HCT116 (cell line): ENCODE data around the gene MLPH. TPM values are rescaled to one million over a fixed set of nuclear protein-coding genes. Genes with fewer than 3 reads are reported as not detected.

ENCODE experiments used
- ATAC-seq: fragments of 200-7000 bp; cut with Tn5 transposase; 2 replicates; pipeline ENCODE4 v1.9.1; 2020; ENCODE audit warnings: mild to moderate bottlenecking, moderate library complexity
- BruUV-seq: library from RNA; stranded (reverse); fragments of 400-500 nt; replicated peaks from 2 replicates; lab custom pipeline; 2021; lab: Mats Ljungman, UMichigan
- CTCF ChIA-PET: fragments of 300-600 bp; sonication (Branson Sonifier 250); formaldehyde crosslinking; loops from one replicate; lab custom pipeline; 2021; ENCODE audit warnings: antibody characterized with exemption; lab: Charles Lee
- POLR2A ChIA-PET: fragments of 300-600, 350-600 bp; sonication (Branson Sonifier 250); formaldehyde crosslinking; loops from one replicate; lab custom pipeline; 2021; ENCODE audit warnings: antibody characterized with exemption; lab: Charles Lee
- RAD21 ChIA-PET, 2 experiments: fragments of 300-600 bp; sonication (Branson Sonifier 250); formaldehyde crosslinking; loops; one replicate each; lab custom pipeline; 2023; ENCODE audit warnings: low total read pairs in 2 of 2; ENCODE audit not compliant: uncharacterized antibody in 2 of 2, unreplicated experiment in 2 of 2, low non-redundant PET in 1 of 2; lab: Charles Lee
- DNase-seq: peaks from one replicate; pipeline ENCODE4 v3.0.0-alpha.2; 2010; ENCODE audit warnings: low read depth, low spot score
- H2AFZ ChIP-seq: fragments of 200-600 bp; shearing (Covaris generic), sonication (generic); 2 replicates; pipeline ENCODE4 v1.6.1; 2017; ENCODE audit warnings: low read depth, mixed run types, mixed read lengths, antibody characterized with exemption, low read length; ENCODE audit not compliant: poor library complexity, severe bottlenecking
- H3K27ac ChIP-seq: 2 replicates; pipeline ENCODE4 v1.5.1; 2012; ENCODE audit warnings: low read depth, low read length
- H3K27me3 ChIP-seq: fragments of 200-600 bp; sonication (generic); 2 replicates; pipeline ENCODE4 v1.6.1; 2016; ENCODE audit warnings: mixed run types, low read length, mixed read lengths; ENCODE audit not compliant: insufficient read depth
- H3K36me3 ChIP-seq, 2 experiments: fragments of 200-500 bp in 1 of 2; fragments of 200-600 bp in 1 of 2; sonication (Bioruptor generic) in 1 of 2; sonication (generic) in 1 of 2; 2 replicates each; pipeline versions ENCODE4 v1.5.1 to v1.6.1; 2014 to 2016; ENCODE audit warnings: low read length in 2 of 2, inconsistent platforms in 1 of 2, mixed read lengths in 1 of 2, mixed run types in 1 of 2; ENCODE audit not compliant: insufficient read depth in 2 of 2, control insufficient read depth in 1 of 2
- H3K4me1 ChIP-seq, 2 experiments: fragments of 200-600 bp in 1 of 2; sonication (generic) in 1 of 2; 2 replicates each; pipeline versions ENCODE4 v1.5.1 to v1.6.1; 2012 to 2017; ENCODE audit warnings: low read length in 2 of 2, inconsistent platforms in 1 of 2, mild to moderate bottlenecking in 1 of 2, mixed read lengths in 1 of 2, mixed run types in 1 of 2, moderate library complexity in 1 of 2; ENCODE audit not compliant: insufficient read depth in 2 of 2, control insufficient read depth in 1 of 2
- H3K4me2 ChIP-seq: fragments of 200-600 bp; sonication (generic); 2 replicates; pipeline ENCODE4 v1.6.1; 2017; ENCODE audit warnings: mixed run types, low read length, mixed read lengths
- H3K4me3 ChIP-seq, 2 experiments: fragments of 200-600 bp in 1 of 2; sonication (generic) in 1 of 2; replicated peaks in 1 of 2; 2 replicates each; pipeline ENCODE4 v1.5.1; 2011 to 2016; ENCODE audit warnings: low read length in 2 of 2, control low read depth in 1 of 2, low read depth in 1 of 2, mild to moderate bottlenecking in 1 of 2, mixed read lengths in 1 of 2, mixed run types in 1 of 2
- H3K79me2 ChIP-seq: fragments of 200-600 bp; sonication (generic); 2 replicates; pipeline ENCODE4 v1.6.1; 2017; ENCODE audit warnings: mild to moderate bottlenecking, mixed run types, low read length, moderate library complexity, mixed read lengths; ENCODE audit not compliant: insufficient read depth
- H3K9ac ChIP-seq: fragments of 200-600 bp; sonication (generic); 2 replicates; pipeline ENCODE4 v1.6.1; 2016; ENCODE audit warnings: low read length, mixed read lengths
- H3K9me2 ChIP-seq: fragments of 200-600 bp; sonication (generic), shearing (Covaris generic); 2 replicates; pipeline ENCODE4 v1.6.1; 2017; ENCODE audit warnings: mixed run types, mild to moderate bottlenecking, moderate library complexity; ENCODE audit not compliant: insufficient read depth
- H3K9me3 ChIP-seq, 2 experiments: fragments of 200-500 bp in 1 of 2; fragments of 200-600 bp in 1 of 2; sonication (Bioruptor generic) in 1 of 2; sonication (generic) in 1 of 2; 2 replicates each; pipeline ENCODE4 v1.6.1; 2014 to 2017; ENCODE audit warnings: low read length in 2 of 2, mixed read lengths in 2 of 2, inconsistent platforms in 1 of 2, low read depth in 1 of 2, mild to moderate bottlenecking in 1 of 2, mixed run types in 1 of 2, moderate library complexity in 1 of 2; ENCODE audit not compliant: control insufficient read depth in 1 of 2, insufficient read depth in 1 of 2
- H4K20me1 ChIP-seq: fragments of 200-600 bp; sonication (generic), shearing (Covaris generic); 2 replicates; pipeline ENCODE4 v1.6.1; 2017; ENCODE audit warnings: mixed run types, mild to moderate bottlenecking, moderate library complexity; ENCODE audit not compliant: insufficient read depth
- ATF3 ChIP-seq: IDR thresholded peaks from 2 replicates; pipeline ENCODE4 v1.6.1; 2012
- CEBPB ChIP-seq: IDR thresholded peaks from 2 replicates; pipeline ENCODE4 v1.6.1; 2012; ENCODE audit warnings: low read depth
- EZH2phosphoT487 ChIP-seq: fragments of 200-600 bp; IDR thresholded peaks from 2 replicates; pipeline ENCODE4 v1.6.1; 2018; ENCODE audit warnings: antibody characterized with exemption, borderline replicate concordance
- FOSL1 ChIP-seq: IDR thresholded peaks from 2 replicates; pipeline ENCODE4 v1.6.1; 2012; ENCODE audit warnings: low read depth
- MAX ChIP-seq: IDR thresholded peaks from 2 replicates; pipeline ENCODE4 v1.6.1; 2012
- POLR2A ChIP-seq: IDR thresholded peaks from 2 replicates; pipeline ENCODE4 v1.7.0; 2011; ENCODE audit warnings: borderline replicate concordance; ENCODE audit not compliant: insufficient read depth, insufficient read length; ENCODE audit errors: extremely low read depth
- SRF ChIP-seq: IDR thresholded peaks from 2 replicates; pipeline ENCODE4 v1.6.1; 2012; ENCODE audit warnings: low read depth
- YY1 ChIP-seq: IDR thresholded peaks from 2 replicates; pipeline ENCODE4 v1.6.1; 2011; ENCODE audit warnings: low read length, low read depth, moderate library complexity, mild to moderate bottlenecking; ENCODE audit not compliant: insufficient replicate concordance; ENCODE audit errors: extremely low read depth
- ZFX ChIP-seq: fragments of 450-650 bp; IDR thresholded peaks from 2 replicates; pipeline ENCODE4 v1.6.1; 2017
- ZNF274 ChIP-seq: fragments of 200-500 bp; sonication (Bioruptor generic); IDR thresholded peaks from 2 replicates; pipeline ENCODE4 v1.6.1; 2014; ENCODE audit warnings: mild to moderate bottlenecking, low read depth, low read length, inconsistent platforms
- intact Hi-C: fragments of 100-400 bp; cut with micrococcal nuclease; formaldehyde crosslinking; loops from 2 replicates; pipeline ENCODE4 v1.10.0; 2022
- total RNA-seq: library from RNA; stranded (reverse); gene quantifications from one replicate; pipeline ENCODE4 v1.2.1, GENCODE V29; 2021; ENCODE audit not compliant: unreplicated experiment
- TF ChIP-seq, protein P1 (sequence below), 3 experiments: fragments of 200-600 bp in 1 of 3; sonication (generic) in 1 of 3; IDR thresholded peaks in 2 of 3; conservative IDR thresholded peaks in 1 of 3; 2 replicates each; pipeline ENCODE4 v1.5.1; 2012 to 2017; ENCODE audit warnings: low read depth in 2 of 3, low read length in 2 of 3, antibody characterized with exemption in 1 of 3, borderline replicate concordance in 1 of 3, control low read depth in 1 of 3, mild to moderate bottlenecking in 1 of 3, mixed read lengths in 1 of 3, mixed run types in 1 of 3, moderate library complexity in 1 of 3; ENCODE audit not compliant: insufficient read depth in 1 of 3

The MLPH gene
- total RNA-seq, 1 experiment from 2014 or later = 81.4 TPM

DNA sequence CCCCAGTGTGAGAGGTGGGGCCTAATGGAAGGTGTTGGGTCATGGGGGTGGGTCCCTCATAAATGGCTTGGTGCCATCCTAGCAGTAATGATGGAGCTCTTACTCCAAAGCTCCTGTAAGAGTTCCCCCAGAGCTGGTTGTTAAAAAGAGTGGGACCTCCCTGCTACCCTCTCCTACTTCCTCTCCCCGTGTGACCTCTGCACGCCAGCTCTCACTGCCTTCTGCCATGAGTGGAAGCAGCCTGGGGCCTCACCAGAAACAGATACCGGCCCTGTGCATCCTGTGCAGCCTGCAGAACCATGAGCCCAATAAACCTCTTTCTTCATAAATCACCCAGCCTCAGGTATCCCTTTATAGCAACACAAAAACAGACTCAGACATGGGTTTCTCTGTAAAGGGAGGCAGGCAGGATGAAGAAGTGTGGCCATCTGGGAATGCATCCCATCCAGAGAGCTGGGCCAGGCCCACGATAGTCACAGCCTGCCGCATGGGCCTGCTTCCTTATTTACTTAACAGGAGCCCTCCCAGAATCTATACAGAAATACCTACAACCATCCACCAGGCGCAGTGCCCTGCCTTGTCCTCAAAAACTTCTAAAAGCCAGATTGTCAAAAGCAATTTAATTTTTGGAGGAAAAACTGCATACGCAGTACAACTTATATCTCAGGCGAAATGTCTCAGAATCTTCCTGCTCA is 86.8 kb downstream of the MLPH start:
- no peak for TF ChIP-seq SRF
- TF ChIP-seq ZNF274 = no peak
- no peak for TF ChIP-seq EZH2phosphoT487
- no peak for TF ChIP-seq CEBPB
- no peak for TF ChIP-seq MAX
- no peak for TF ChIP-seq YY1
- TF ChIP-seq POLR2A = no peak
- no peak for TF ChIP-seq ZFX
- TF ChIP-seq ATF3 = no peak
- TF ChIP-seq FOSL1 = no peak
- TF ChIP-seq, protein P1, sequence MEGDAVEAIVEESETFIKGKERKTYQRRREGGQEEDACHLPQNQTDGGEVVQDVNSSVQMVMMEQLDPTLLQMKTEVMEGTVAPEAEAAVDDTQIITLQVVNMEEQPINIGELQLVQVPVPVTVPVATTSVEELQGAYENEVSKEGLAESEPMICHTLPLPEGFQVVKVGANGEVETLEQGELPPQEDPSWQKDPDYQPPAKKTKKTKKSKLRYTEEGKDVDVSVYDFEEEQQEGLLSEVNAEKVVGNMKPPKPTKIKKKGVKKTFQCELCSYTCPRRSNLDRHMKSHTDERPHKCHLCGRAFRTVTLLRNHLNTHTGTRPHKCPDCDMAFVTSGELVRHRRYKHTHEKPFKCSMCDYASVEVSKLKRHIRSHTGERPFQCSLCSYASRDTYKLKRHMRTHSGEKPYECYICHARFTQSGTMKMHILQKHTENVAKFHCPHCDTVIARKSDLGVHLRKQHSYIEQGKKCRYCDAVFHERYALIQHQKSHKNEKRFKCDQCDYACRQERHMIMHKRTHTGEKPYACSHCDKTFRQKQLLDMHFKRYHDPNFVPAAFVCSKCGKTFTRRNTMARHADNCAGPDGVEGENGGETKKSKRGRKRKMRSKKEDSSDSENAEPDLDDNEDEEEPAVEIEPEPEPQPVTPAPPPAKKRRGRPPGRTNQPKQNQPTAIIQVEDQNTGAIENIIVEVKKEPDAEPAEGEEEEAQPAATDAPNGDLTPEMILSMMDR (IDR thresholded peaks at IDR 0.05 in 2 of 3, conservative IDR thresholded peaks at IDR 0.05 in 1 of 3; ENCODE audit: borderline replicate concordance in 1 of 3, insufficient read depth in 1 of 3, low read depth in 2 of 3, low read length in 2 of 3) = no peak
- no peaks in the 10 kb centered on the region for H3K9me2 ChIP-seq
- H3K4me2 ChIP-seq = no peak overlapping the region
- no peak overlapping the region for H3K27ac ChIP-seq
- H3K9ac ChIP-seq = no peak overlapping the region
- H3K4me1 ChIP-seq = peaks cover 12 to 30% of the 10 kb centered on the region in 2 experiments
- no peak overlapping the region for H3K4me3 ChIP-seq
- ATAC-seq (no peak), DNase-seq (no peak)
- no peak overlapping the region for H2AFZ ChIP-seq
- ChIA-PET POLR2A (interaction anchor here (0.7 kb wide), 1 partner anchor 246 kb away, joined by 3 read pairs; no protein-coding TSS in a partner anchor), CTCF (interaction anchor here (2.4 to 4.0 kb wide), 2 partner anchors 102 to 152 kb away, joined by 43 to 44 read pairs; no protein-coding TSS in a partner anchor), RAD21 (no interaction called here)
- no peaks in the 10 kb centered on the region for H3K9me3 ChIP-seq
- H4K20me1 ChIP-seq = no peaks in the 10 kb centered on the region
- intact Hi-C loops = loop anchor here (2.0 kb wide), 1 partner anchor 409 kb away; no protein-coding TSS in a partner anchor
- BruUV-seq = no TSS peak
- no peaks in the 10 kb centered on the region for H3K27me3 ChIP-seq
- no peaks in the 10 kb centered on the region for H3K79me2 ChIP-seq
- peaks cover 0 to 4% of the 10 kb centered on the region in 2 experiments; a peak in 1 of 4 replicates for H3K36me3 ChIP-seq
